Peyer's patch (tissue), 4 donors: ENCODE measurements around the gene COQ10A.

Source experiments
- CTCF ChIP-seq, 6 experiments: fragments of 450-650 bp in 4 of 6; fragments of 200-600 bp in 2 of 6; sonication (generic) in 1 of 6; IDR thresholded peaks; one replicate each; pipeline ENCODE4 v1.5.1; 2017 to 2019; ENCODE audit warnings: antibody characterized with exemption in 6 of 6, mild to moderate bottlenecking in 3 of 6, moderate library complexity in 1 of 6
- POLR2A ChIP-seq, 2 donors: fragments of 450-650 bp; IDR thresholded peaks; one replicate each; pipeline ENCODE4 v1.5.1; 2017; ENCODE audit warnings: antibody characterized with exemption in 2 of 2, mild to moderate bottlenecking in 2 of 2, moderate library complexity in 2 of 2

GRCh38 chr12:56229916-56230431 lies 36.8 kb upstream of the COQ10A start, which contains the start of gene SLC39A5:
- TF ChIP-seq CTCF (IDR thresholded peaks at IDR 0.05) (no peak), POLR2A (IDR thresholded peaks at IDR 0.05) (no peak)
